Activated T-cell treated with anti-CD3 and anti-CD28 coated beads for 24 hours (primary cell): Measurements from ENCODE around the gene FILIP1L.

ENCODE experiments used
- DNase-seq: peaks from one replicate; pipeline ENCODE4 v3.0.0-alpha.2; 2020; ENCODE audit warnings: low read depth

Gene FILIP1L

GRCh38 chr3:99950921-99951320, 163.4 kb downstream of the FILIP1L start:
- DNase-seq: no peak

- no peak for DNase-seq
Measured at GRCh38 chr3:99949956-99950670, 164.2 kb downstream of the FILIP1L start.

- DNase-seq: no peak
Measured at GRCh38 chr3:99948467-99949089, 165.7 kb downstream of the FILIP1L start.

- DNase-seq: no peak
Measured at GRCh38 chr3:99947356-99947755, 166.9 kb downstream of the FILIP1L start.

- DNase-seq: no peak
Measured at GRCh38 chr3:99945328-99945995, 168.8 kb downstream of the FILIP1L start.

GRCh38 chr3:99943931-99944761, 170.2 kb downstream of the FILIP1L start:
- no peak for DNase-seq

- DNase-seq: no peak
Measured at GRCh38 chr3:99941211-99941610, 173.1 kb downstream of the FILIP1L start.

- DNase-seq: no peak
Measured at GRCh38 chr3:99940350-99940749, 174.0 kb downstream of the FILIP1L start.

GRCh38 chr3:99939876-99940275, 174.4 kb downstream of the FILIP1L start:
- no peak for DNase-seq

- DNase-seq: no peak
Measured at GRCh38 chr3:99938270-99938911, 175.9 kb downstream of the FILIP1L start.

GRCh38 chr3:99934975-99935797, 179.1 kb downstream of the FILIP1L start:
- no peak for DNase-seq

- DNase-seq: no peak
Measured at GRCh38 chr3:99933971-99934750, 180.1 kb downstream of the FILIP1L start.

- DNase-seq: no peak
Measured at GRCh38 chr3:99931059-99931458, 183.2 kb downstream of the FILIP1L start.

GRCh38 chr3:99929745-99930139, 184.6 kb downstream of the FILIP1L start:
- DNase-seq: no peak

- DNase-seq: no peak
Measured at GRCh38 chr3:99928771-99929744, 185.2 kb downstream of the FILIP1L start.

GRCh38 chr3:99927671-99928457, 186.4 kb downstream of the FILIP1L start:
- DNase-seq: no peak

GRCh38 chr3:99925584-99926230, 188.6 kb downstream of the FILIP1L start:
- DNase-seq: no peak

GRCh38 chr3:99923873-99924272, 190.4 kb downstream of the FILIP1L start:
- no peak for DNase-seq
